ENCODE measurements around the gene TOP3B. TPM values are rescaled to one million over a fixed set of nuclear protein-coding genes. Genes with fewer than 3 reads are reported as not detected.

The TOP3B gene
- total and polyA plus RNA-seq, 9 of the 15 experiments (the other 6 are each of a cell fraction or from before 2014, with no cell fraction given) = 3.0 to 188 (median 112) TPM

- no peak for TF ChIP-seq KDM1A (IDR thresholded peaks at IDR 0.05)
- TF ChIP-seq, protein P1, sequence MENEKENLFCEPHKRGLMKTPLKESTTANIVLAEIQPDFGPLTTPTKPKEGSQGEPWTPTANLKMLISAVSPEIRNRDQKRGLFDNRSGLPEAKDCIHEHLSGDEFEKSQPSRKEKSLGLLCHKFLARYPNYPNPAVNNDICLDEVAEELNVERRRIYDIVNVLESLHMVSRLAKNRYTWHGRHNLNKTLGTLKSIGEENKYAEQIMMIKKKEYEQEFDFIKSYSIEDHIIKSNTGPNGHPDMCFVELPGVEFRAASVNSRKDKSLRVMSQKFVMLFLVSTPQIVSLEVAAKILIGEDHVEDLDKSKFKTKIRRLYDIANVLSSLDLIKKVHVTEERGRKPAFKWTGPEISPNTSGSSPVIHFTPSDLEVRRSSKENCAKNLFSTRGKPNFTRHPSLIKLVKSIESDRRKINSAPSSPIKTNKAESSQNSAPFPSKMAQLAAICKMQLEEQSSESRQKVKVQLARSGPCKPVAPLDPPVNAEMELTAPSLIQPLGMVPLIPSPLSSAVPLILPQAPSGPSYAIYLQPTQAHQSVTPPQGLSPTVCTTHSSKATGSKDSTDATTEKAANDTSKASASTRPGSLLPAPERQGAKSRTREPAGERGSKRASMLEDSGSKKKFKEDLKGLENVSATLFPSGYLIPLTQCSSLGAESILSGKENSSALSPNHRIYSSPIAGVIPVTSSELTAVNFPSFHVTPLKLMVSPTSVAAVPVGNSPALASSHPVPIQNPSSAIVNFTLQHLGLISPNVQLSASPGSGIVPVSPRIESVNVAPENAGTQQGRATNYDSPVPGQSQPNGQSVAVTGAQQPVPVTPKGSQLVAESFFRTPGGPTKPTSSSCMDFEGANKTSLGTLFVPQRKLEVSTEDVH (IDR thresholded peaks at IDR 0.05; ENCODE audit: low read depth, partially characterized antibody) = peak; percentile 18
- TF ChIP-seq CBFA2T3 (IDR thresholded peaks at IDR 0.05) = no peak
- 0 out of 2 replicates have a peak, but pooled peaks have one; percentile 30 for TF ChIP-seq E2F3 (CRISPR knock-in tag; IDR thresholded peaks at IDR 0.05)
- TF ChIP-seq HMGXB4 (CRISPR knock-in tag; IDR thresholded peaks at IDR 0.05) = peak; percentile 42
- TF ChIP-seq TEAD1 (CRISPR knock-in tag; IDR thresholded peaks at IDR 0.05) = 0 out of 4 replicates have a peak, but pooled peaks of 1 of the 2 experiments have one; percentile 16
- peak; percentile 58; the same call in 1 of the 2 replicates for TF ChIP-seq ZBED1 (IDR thresholded peaks at IDR 0.05)
- no peak for TF ChIP-seq BCL6 (CRISPR knock-in tag; IDR thresholded peaks at IDR 0.05)
- TF ChIP-seq ZKSCAN8 (CRISPR knock-in tag; IDR thresholded peaks at IDR 0.05) = no peak
- TF ChIP-seq, protein P2, sequence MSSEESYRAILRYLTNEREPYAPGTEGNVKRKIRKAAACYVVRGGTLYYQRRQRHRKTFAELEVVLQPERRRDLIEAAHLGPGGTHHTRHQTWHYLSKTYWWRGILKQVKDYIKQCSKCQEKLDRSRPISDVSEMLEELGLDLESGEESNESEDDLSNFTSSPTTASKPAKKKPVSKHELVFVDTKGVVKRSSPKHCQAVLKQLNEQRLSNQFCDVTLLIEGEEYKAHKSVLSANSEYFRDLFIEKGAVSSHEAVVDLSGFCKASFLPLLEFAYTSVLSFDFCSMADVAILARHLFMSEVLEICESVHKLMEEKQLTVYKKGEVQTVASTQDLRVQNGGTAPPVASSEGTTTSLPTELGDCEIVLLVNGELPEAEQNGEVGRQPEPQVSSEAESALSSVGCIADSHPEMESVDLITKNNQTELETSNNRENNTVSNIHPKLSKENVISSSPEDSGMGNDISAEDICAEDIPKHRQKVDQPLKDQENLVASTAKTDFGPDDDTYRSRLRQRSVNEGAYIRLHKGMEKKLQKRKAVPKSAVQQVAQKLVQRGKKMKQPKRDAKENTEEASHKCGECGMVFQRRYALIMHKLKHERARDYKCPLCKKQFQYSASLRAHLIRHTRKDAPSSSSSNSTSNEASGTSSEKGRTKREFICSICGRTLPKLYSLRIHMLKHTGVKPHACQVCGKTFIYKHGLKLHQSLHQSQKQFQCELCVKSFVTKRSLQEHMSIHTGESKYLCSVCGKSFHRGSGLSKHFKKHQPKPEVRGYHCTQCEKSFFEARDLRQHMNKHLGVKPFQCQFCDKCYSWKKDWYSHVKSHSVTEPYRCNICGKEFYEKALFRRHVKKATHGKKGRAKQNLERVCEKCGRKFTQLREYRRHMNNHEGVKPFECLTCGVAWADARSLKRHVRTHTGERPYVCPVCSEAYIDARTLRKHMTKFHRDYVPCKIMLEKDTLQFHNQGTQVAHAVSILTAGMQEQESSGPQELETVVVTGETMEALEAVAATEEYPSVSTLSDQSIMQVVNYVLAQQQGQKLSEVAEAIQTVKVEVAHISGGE (CRISPR knock-in tag; IDR thresholded peaks at IDR 0.05) = no peak
- no peak; the same call in 1 of the 2 replicates for TF ChIP-seq MBD2 (IDR thresholded peaks at IDR 0.05; ENCODE audit: borderline replicate concordance, low read depth)
- TF ChIP-seq NCOA1 (IDR thresholded peaks at IDR 0.05; ENCODE audit: low read depth) = no peak
- TF ChIP-seq MCM2 (IDR thresholded peaks at IDR 0.05; ENCODE audit: low read depth) = no peak
- TF ChIP-seq, protein P3, sequence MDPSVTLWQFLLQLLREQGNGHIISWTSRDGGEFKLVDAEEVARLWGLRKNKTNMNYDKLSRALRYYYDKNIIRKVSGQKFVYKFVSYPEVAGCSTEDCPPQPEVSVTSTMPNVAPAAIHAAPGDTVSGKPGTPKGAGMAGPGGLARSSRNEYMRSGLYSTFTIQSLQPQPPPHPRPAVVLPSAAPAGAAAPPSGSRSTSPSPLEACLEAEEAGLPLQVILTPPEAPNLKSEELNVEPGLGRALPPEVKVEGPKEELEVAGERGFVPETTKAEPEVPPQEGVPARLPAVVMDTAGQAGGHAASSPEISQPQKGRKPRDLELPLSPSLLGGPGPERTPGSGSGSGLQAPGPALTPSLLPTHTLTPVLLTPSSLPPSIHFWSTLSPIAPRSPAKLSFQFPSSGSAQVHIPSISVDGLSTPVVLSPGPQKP (CRISPR knock-in tag; IDR thresholded peaks at IDR 0.05) = no peak
- no peak for TF ChIP-seq HOXB6 (CRISPR knock-in tag; IDR thresholded peaks at IDR 0.05; ENCODE audit: borderline replicate concordance)
- no peak for TF ChIP-seq TRIM24 (IDR thresholded peaks at IDR 0.05)
- no peak for TF ChIP-seq HNRNPH1 (optimal IDR thresholded peaks at IDR 0.05; ENCODE audit: low read depth, low read length)
- TF ChIP-seq ZNF212 (CRISPR knock-in tag; IDR thresholded peaks at IDR 0.05) = no peak
These were observed 22.1 kb downstream of the TOP3B start (continued) for GRCh38 chr22:21960200-21961126.
